Stimulated activated naive B cell treated with anti-CD40 and anti-IgM and Interleukin-4, amounts not matched to agents 10 μg/mL and 1 μg/mL and 100 μg/mL, for 72 hours (primary cell): ENCODE measurements around the gene TPP2.

Experiments used
- ATAC-seq, 2 donors: fragments of 150-1000 bp; cut with Tn5 transposase; replicated peaks; 2 replicates each; pipeline ENCODE4 v1.10.0; 2021; ENCODE audit warnings: moderate library complexity in 1 of 2
- DNase-seq: peaks from one replicate; pipeline ENCODE4 v3.0.0; 2021
- H3K27ac Mint-ChIP-seq: one replicate; pipeline ENCODE4 v1.8.0; 2022; ENCODE audit warnings: mild to moderate bottlenecking, mixed read lengths
- H3K27me3 Mint-ChIP-seq, 2 donors: one replicate each; pipeline ENCODE4 v1.8.0; 2022; ENCODE audit warnings: mixed read lengths in 2 of 2
- H3K36me3 Mint-ChIP-seq, 2 donors: one replicate each; pipeline ENCODE4 v1.8.0; 2022; ENCODE audit warnings: mixed read lengths in 2 of 2, mild to moderate bottlenecking in 1 of 2
- H3K4me1 Mint-ChIP-seq, 2 donors: one replicate each; pipeline ENCODE4 v1.8.0; 2022; ENCODE audit warnings: mixed read lengths in 2 of 2, mild to moderate bottlenecking in 1 of 2
- H3K4me3 Mint-ChIP-seq, 2 donors: one replicate each; pipeline ENCODE4 v1.8.0; 2022; ENCODE audit warnings: mild to moderate bottlenecking in 2 of 2, mixed read lengths in 2 of 2, moderate library complexity in 1 of 2
- H3K9me3 Mint-ChIP-seq, 2 donors: one replicate each; pipeline ENCODE4 v1.8.0; 2022; ENCODE audit warnings: mixed read lengths in 2 of 2, mild to moderate bottlenecking in 1 of 2

The TPP2 gene

GRCh38 chr13:102609696-102610095 lies 12.9 kb downstream of the TPP2 start:
- peak overlapping the region; percentile 80 for H3K27ac Mint-ChIP-seq
- H3K4me3 Mint-ChIP-seq: peak overlapping the region in 1 of 2 donors; percentile 4
- H3K27me3 Mint-ChIP-seq: no peaks in the 10 kb centered on the region
- H3K4me1 Mint-ChIP-seq: peaks cover 17 to 28% of the 10 kb centered on the region in 2 donors
- H3K36me3 Mint-ChIP-seq: peaks cover 46 to 50% of the 10 kb centered on the region in 2 donors
- DNase-seq (no peak), ATAC-seq (peak; percentile 31 to 64)
- no peaks in the 10 kb centered on the region for H3K9me3 Mint-ChIP-seq

- Mint-ChIP-seq H3K27me3 (no peaks in the 10 kb centered on the region), H3K36me3 (peaks cover 39 to 44% of the 10 kb centered on the region in 2 donors), H3K9me3 (no peaks in the 10 kb centered on the region), H3K4me1 (peaks cover 17 to 28% of the 10 kb centered on the region in 2 donors), H3K4me3 (no peak overlapping the region), H3K27ac (no peak overlapping the region)
- DNase-seq: no peak
- no peak for ATAC-seq
Observed at GRCh38 chr13:102610296-102610895, 13.6 kb downstream of the TPP2 start.

- Mint-ChIP-seq H3K36me3 (peaks cover 29 to 35% of the 10 kb centered on the region in 2 donors), H3K4me3 (no peak overlapping the region), H3K9me3 (no peaks in the 10 kb centered on the region), H3K27me3 (no peaks in the 10 kb centered on the region), H3K27ac (no peak overlapping the region), H3K4me1 (peaks cover 0 to 6% of the 10 kb centered on the region in 2 donors)
- DNase-seq (no peak), ATAC-seq (no peak)
Observed at GRCh38 chr13:102617697-102618350, 21.0 kb downstream of the TPP2 start.

- H3K36me3 Mint-ChIP-seq: peaks cover 19 to 33% of the 10 kb centered on the region in 2 donors
- no peak for ATAC-seq
Observed at GRCh38 chr13:102620516-102620915, 23.7 kb downstream of the TPP2 start.

GRCh38 chr13:102626928-102627327 lies 30.1 kb downstream of the TPP2 start:
- H3K36me3 Mint-ChIP-seq: peaks cover 20 to 38% of the 10 kb centered on the region in 2 donors
- DNase-seq: no peak
- H3K4me3 Mint-ChIP-seq: no peak overlapping the region
- ATAC-seq: no peak
- no peak overlapping the region for H3K27ac Mint-ChIP-seq
- no peaks in the 10 kb centered on the region for H3K9me3 Mint-ChIP-seq
- no peaks in the 10 kb centered on the region for H3K27me3 Mint-ChIP-seq
- peaks cover 8 to 9% of the 10 kb centered on the region in 2 donors for H3K4me1 Mint-ChIP-seq

More at GRCh38 chr13:102620516-102620915, 23.7 kb downstream of the TPP2 start:
- Mint-ChIP-seq H3K9me3 (no peaks in the 10 kb centered on the region), H3K27me3 (no peaks in the 10 kb centered on the region), H3K27ac (no peak overlapping the region), H3K4me3 (no peak overlapping the region), H3K4me1 (no peaks in the 10 kb centered on the region)
- no peak for DNase-seq

GRCh38 chr13:102628559-102628958 lies 31.8 kb downstream of the TPP2 start:
- ATAC-seq: peak; percentile 49 to 56

GRCh38 chr13:102631198-102631597 lies 34.4 kb downstream of the TPP2 start:
- Mint-ChIP-seq H3K36me3 (peaks cover 36 to 53% of the 10 kb centered on the region in 2 donors), H3K9me3 (no peaks in the 10 kb centered on the region), H3K27ac (no peak overlapping the region)

More at GRCh38 chr13:102628559-102628958, 31.8 kb downstream of the TPP2 start:
- H3K27me3 Mint-ChIP-seq: no peaks in the 10 kb centered on the region
- no peak overlapping the region for H3K27ac Mint-ChIP-seq
- H3K4me1 Mint-ChIP-seq: peaks cover 8 to 9% of the 10 kb centered on the region in 2 donors
- H3K36me3 Mint-ChIP-seq: peaks cover 21 to 37% of the 10 kb centered on the region in 2 donors
- no peaks in the 10 kb centered on the region for H3K9me3 Mint-ChIP-seq
- no peak overlapping the region for H3K4me3 Mint-ChIP-seq
- DNase-seq: no peak

GRCh38 chr13:102638741-102639140 lies 42.0 kb downstream of the TPP2 start:
- Mint-ChIP-seq H3K4me1 (no peaks in the 10 kb centered on the region), H3K4me3 (no peak overlapping the region), H3K9me3 (no peaks in the 10 kb centered on the region), H3K27me3 (no peaks in the 10 kb centered on the region), H3K36me3 (peaks cover 38 to 59% of the 10 kb centered on the region in 2 donors), H3K27ac (no peak overlapping the region)
- DNase-seq (no peak), ATAC-seq (no peak)

More at GRCh38 chr13:102631198-102631597, 34.4 kb downstream of the TPP2 start:
- H3K4me1 Mint-ChIP-seq: peaks cover 8 to 9% of the 10 kb centered on the region in 2 donors
- H3K4me3 Mint-ChIP-seq: no peak overlapping the region
- DNase-seq: no peak
- ATAC-seq: no peak
- H3K27me3 Mint-ChIP-seq: no peaks in the 10 kb centered on the region

GRCh38 chr13:102642029-102642428 lies 45.2 kb downstream of the TPP2 start:
- Mint-ChIP-seq H3K36me3 (peaks cover 27 to 39% of the 10 kb centered on the region in 2 donors), H3K4me3 (no peak overlapping the region), H3K27ac (no peak overlapping the region), H3K27me3 (no peaks in the 10 kb centered on the region), H3K4me1 (no peaks in the 10 kb centered on the region), H3K9me3 (no peaks in the 10 kb centered on the region)
- DNase-seq: no peak
- no peak for ATAC-seq

- H3K27me3 Mint-ChIP-seq: no peaks in the 10 kb centered on the region
- no peak for DNase-seq
- no peaks in the 10 kb centered on the region for H3K4me1 Mint-ChIP-seq
- H3K9me3 Mint-ChIP-seq: no peaks in the 10 kb centered on the region
- no peak for ATAC-seq
- H3K4me3 Mint-ChIP-seq: no peak overlapping the region
- H3K36me3 Mint-ChIP-seq: peaks cover 24 to 34% of the 10 kb centered on the region in 2 donors
- H3K27ac Mint-ChIP-seq: no peak overlapping the region
Observed at GRCh38 chr13:102642475-102642874, 45.7 kb downstream of the TPP2 start.

GRCh38 chr13:102643656-102644055 lies 46.9 kb downstream of the TPP2 start:
- Mint-ChIP-seq H3K4me1 (no peaks in the 10 kb centered on the region), H3K27me3 (no peaks in the 10 kb centered on the region), H3K27ac (no peak overlapping the region), H3K4me3 (no peak overlapping the region), H3K36me3 (peaks cover 20 to 29% of the 10 kb centered on the region in 2 donors), H3K9me3 (no peaks in the 10 kb centered on the region)
- DNase-seq: no peak
- no peak for ATAC-seq

- H3K36me3 Mint-ChIP-seq: peaks cover 19 to 26% of the 10 kb centered on the region in 2 donors
- no peaks in the 10 kb centered on the region for H3K9me3 Mint-ChIP-seq
- ATAC-seq (no peak), DNase-seq (no peak)
- no peak overlapping the region for H3K4me3 Mint-ChIP-seq
- no peaks in the 10 kb centered on the region for H3K4me1 Mint-ChIP-seq
- no peaks in the 10 kb centered on the region for H3K27me3 Mint-ChIP-seq
- H3K27ac Mint-ChIP-seq: no peak overlapping the region
Observed at GRCh38 chr13:102645701-102646100, 48.9 kb downstream of the TPP2 start.

- no peak overlapping the region for H3K4me3 Mint-ChIP-seq
- no peaks in the 10 kb centered on the region for H3K4me1 Mint-ChIP-seq
- DNase-seq (no peak), ATAC-seq (no peak)
- H3K9me3 Mint-ChIP-seq: no peaks in the 10 kb centered on the region
- no peak overlapping the region for H3K27ac Mint-ChIP-seq
- peaks cover 15 to 22% of the 10 kb centered on the region in 2 donors for H3K36me3 Mint-ChIP-seq
- H3K27me3 Mint-ChIP-seq: no peaks in the 10 kb centered on the region
Observed at GRCh38 chr13:102648046-102648445, 51.3 kb downstream of the TPP2 start.

GRCh38 chr13:102650444-102650843 lies 53.7 kb downstream of the TPP2 start:
- Mint-ChIP-seq H3K27me3 (no peaks in the 10 kb centered on the region), H3K4me3 (no peak overlapping the region), H3K27ac (no peak overlapping the region), H3K9me3 (no peaks in the 10 kb centered on the region), H3K36me3 (peaks cover 13 to 18% of the 10 kb centered on the region in 2 donors), H3K4me1 (no peaks in the 10 kb centered on the region)
- DNase-seq (no peak), ATAC-seq (no peak)

- Mint-ChIP-seq H3K27me3 (no peaks in the 10 kb centered on the region), H3K9me3 (no peaks in the 10 kb centered on the region), H3K4me1 (no peaks in the 10 kb centered on the region), H3K4me3 (no peak overlapping the region), H3K36me3 (peaks cover 13 to 17% of the 10 kb centered on the region in 2 donors), H3K27ac (no peak overlapping the region)
- ATAC-seq (no peak), DNase-seq (no peak)
Observed at GRCh38 chr13:102651392-102651791, 54.6 kb downstream of the TPP2 start.
